ENCODE data around the gene NUP35.

The NUP35 gene, protein sequence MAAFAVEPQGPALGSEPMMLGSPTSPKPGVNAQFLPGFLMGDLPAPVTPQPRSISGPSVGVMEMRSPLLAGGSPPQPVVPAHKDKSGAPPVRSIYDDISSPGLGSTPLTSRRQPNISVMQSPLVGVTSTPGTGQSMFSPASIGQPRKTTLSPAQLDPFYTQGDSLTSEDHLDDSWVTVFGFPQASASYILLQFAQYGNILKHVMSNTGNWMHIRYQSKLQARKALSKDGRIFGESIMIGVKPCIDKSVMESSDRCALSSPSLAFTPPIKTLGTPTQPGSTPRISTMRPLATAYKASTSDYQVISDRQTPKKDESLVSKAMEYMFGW

DNA sequence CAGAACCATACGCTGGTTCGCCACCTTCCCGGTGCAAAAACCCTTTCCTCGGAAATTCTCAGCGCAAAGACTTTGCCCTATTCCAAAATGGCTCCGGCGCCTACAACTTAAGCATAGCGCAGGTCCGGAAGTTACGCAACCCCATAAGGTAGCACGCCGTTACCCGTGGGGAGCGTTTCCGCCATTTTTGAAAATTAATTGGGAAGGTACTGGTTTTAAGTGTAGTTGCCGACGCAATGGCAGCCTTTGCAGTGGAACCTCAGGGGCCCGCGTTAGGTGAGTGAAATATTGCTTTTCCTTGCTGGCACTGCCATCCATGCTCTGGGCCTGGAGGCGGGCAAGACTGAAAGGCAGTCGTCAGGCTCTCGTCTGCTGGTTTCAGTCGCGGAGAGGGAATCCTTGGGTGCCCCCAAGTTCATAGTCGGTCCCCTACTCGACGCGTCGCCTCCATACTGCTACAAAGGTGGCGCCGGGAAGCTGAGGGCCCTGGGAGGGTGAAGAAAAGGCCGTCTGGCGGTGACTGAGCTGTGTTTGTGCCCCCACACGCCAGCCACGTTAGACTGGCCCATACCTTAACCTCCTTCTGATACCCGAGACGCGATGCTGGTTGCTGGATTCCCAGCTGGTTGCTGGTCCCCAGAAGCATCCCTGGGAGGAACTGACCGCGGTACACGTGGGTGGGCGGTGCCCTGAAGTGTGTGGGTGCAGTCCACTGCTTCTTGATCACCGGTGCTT lies at the start of gene NUP35:
TSS of gene NUP35 (plus strand) at position 222 of the 735 bp plus-strand sequence. CDS start at position 237, 15 bp downstream.
- FAIRE-seq = peak; percentile 96

DNA sequence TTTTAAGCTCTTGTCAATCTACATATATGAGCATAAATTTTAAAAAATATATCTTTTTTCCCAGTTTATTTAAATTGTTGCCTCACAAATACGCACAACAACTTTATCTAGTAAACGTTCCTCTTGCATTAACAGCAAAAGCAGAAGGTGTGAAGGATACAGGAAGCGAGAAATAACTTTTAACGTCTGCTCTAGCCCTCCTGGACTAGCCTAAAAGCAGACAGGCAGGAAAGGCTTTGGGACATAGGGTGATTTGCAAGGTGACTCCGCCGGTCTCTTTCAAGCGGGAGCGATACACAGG lies 46.1 kb upstream of the NUP35 start:
- no peak for FAIRE-seq

DNA sequence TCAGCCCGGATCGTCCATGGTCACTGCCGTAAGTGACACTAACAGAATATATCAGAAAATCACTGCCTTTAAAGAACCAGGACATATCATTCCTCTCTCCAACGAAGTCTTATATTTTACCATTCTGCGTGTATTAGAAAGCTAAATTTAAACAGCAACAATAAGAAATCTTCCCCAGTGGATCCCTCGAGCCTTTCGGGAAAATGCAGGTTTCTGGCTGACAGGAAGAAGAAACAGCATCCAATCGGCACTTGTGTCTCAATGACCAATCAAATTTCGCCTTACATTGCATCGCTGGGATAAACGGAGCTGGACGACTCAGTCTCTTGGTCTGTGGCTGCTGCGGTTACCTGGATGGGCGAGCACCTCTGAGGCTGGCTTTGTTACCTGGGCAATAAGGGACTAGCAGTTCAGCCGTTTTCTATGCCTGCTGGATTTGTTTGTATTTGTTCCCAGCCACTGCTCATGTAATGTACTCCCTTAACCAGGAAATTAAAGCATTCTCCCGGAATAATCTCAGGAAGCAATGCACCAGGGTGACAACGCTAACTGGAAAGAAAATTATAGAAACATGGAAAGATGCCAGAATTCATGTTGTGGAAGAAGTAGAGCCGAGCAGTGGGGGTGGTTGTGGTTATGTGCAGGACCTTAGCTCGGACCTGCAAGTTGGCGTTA lies 45.6 kb upstream of the NUP35 start, which contains the start of gene DUSP19:
TSS of gene DUSP19 (plus strand) at position 284 of the 675 bp plus-strand sequence. CDS start at position 471, 187 bp downstream.
- peak; percentile 99 for FAIRE-seq

DNA sequence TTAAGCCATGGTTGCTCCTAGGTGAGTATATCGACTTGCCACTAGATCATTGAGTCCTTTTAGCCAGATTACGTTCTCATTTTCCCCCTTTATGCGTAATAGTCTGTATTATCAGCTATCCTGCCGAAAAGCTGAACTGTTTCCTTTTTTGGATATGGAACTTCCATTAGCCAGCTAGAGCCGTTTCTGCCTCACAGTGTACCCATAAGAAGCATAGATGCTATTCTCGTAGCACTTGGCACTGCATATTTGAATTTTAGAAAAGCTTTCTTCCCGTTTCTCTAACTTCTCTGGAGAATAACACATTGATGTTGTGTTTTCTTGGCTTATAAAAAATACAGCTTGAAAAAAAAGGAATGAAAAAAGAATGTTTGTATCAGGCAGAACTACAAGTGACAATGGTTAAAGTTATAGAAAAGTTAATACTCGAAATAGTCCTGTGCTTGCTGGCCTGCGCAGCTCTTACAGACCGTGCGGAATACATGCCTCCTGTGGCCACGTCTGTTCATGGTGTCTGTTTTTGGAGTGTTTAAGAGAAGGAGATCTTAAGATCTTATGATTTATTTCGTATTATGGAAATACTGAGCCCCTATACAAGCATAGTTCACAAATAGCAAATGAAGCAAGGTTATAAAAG lies 45.0 kb upstream of the NUP35 start:
- FAIRE-seq = no peak

DNA sequence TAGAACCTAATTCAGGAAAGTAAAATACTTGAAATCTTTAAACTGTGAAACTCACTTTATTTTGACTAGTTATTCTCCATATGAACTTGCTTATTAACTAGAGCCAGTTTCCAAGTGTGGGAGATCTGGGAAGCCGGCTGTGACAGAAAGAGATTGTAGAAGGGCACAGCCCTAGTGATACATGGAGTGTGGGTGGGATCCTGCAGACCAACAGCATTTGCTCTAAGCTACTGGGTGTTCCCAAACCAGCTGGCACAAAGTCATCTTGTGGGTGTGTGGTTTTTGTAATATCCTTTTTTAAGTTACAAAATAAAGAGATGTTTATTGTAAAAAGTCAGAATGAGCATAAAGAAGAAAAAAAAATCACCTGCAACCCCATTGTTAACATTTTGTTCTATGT lies 42.3 kb upstream of the NUP35 start:
- FAIRE-seq = no peak

DNA sequence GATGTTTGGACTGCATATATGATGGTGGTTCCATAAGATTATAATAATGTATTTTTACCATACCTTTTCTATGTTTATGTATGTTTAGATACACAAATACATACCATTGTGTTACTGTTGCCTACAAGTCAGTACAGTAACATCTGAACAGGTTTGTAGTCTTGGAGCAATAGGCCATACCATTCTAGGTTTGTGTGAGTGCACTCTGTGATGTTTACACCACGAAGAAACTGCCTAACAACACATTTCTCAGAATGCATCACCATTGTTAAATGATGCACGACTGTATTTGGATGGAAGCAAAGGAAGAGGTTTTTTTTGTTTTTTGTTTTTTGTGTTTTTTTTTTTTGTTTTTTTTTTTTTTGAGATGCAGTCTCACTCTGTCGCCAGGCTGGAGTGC lies 36.2 kb upstream of the NUP35 start:
- FAIRE-seq = no peak

DNA sequence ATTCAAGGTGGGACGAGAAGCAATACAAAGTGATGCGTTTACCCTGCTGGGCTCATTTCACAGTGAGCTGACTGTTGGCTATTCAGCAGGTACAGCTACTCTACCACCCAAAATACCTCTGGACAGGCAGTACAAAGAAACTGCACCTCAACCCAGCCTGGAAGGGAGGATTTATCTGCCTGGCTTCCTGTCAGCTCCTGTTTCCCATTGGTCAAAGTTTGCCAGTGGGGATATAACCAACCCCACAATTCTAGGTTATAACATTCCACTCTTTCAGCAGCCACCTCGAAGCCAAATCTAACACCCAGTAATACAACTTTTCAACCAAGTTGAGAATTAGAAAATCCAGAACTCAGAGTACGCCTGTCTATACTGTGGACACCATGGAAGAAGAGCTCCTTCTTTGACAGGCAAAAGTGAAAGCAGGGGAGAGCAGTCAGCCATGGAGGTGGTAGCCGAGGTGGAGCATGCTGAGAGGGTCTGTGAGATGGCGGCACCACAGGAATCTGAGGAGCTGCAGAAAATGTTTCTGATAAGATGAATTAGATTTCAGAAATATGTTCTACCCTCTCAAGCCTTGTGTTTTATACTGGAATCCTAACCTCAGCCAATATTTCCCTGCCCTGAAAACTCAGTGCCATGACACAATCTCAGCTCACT lies 34.9 kb upstream of the NUP35 start:
- no peak for FAIRE-seq

DNA sequence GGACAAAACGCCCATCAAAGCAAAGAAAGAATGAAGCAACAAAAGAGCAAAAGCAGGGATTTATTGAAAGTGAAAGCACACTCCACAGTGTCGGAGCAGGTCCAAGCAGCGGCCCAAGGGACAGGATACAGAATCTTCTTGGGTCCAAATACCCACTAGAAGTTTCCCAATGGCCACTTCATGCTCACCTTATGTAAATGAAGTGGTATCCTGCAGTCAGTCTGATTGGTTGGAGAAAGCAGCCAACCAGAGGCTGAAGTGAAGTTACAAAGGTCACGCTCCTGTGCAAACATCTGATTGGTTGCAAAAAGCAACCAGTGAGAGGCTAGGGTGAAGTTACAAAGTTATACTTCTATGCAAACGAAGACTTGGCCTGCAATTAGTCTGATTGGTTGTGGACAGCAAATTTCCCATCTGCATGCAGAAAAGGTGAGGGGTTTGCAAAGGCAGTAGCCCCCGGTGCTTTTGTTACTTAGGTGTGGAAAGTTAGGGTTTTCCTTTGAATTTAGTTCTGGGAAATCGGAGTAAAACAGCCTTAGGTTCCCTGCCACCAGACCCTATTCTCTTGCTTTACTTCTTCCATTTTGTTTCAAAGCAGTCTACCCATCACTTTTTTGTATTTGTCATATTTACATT lies 32.8 kb upstream of the NUP35 start:
- FAIRE-seq = no peak

DNA sequence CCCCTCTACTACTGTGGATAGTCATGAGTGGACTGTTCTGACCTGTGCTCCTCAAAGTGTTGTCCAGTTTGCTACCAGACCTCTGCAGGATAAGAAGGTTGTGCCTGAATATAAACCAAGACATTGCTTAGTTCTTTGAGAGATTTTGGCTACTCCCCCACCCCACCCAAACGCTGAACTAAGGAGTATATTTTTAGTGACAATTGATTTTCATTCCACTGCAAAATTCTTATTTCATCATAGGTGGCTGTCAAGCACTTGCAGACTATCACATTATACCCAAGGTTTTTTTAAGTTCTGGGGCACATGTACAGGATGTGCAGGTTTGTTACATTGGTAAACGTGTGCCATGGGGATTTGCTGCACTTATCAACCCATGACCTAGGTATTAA lies 32.3 kb upstream of the NUP35 start:
- no peak for FAIRE-seq

DNA sequence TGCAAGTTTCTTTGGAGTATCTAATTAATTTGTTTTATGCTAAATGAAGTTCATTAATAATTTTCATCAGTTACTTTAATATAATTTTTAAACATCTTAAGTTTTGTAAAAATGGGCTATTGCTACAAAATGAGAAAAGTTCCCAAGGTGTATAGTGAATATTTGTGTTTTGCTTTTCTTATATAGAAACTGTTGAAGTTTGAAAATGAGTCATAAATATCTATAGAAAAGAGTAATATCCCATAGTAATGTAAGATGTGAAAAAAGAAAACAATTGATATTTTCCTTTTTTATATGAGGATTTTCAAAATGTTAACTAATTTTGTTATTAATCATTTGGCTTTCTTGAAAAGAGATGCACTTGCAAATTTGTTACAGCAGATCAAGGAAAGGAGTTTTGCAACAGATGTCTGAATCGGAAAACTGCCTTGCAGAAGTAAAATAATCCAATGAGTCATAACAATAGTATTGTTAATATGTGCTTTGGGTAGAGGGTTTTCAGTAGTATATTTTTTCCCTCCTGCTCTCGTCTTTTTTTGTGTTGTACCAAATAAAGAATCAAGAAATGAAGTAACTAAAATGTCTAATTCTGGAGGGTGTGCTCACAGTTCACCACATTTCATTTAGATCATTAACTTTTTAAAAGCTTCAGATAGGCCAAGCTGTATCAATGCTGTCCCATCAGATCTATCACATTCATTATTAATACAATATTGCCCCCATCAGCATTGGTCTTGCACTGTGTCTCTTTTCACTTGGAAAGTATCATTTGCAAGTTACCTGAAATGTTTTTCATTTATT lies 30.2 kb upstream of the NUP35 start:
- FAIRE-seq = no peak

DNA sequence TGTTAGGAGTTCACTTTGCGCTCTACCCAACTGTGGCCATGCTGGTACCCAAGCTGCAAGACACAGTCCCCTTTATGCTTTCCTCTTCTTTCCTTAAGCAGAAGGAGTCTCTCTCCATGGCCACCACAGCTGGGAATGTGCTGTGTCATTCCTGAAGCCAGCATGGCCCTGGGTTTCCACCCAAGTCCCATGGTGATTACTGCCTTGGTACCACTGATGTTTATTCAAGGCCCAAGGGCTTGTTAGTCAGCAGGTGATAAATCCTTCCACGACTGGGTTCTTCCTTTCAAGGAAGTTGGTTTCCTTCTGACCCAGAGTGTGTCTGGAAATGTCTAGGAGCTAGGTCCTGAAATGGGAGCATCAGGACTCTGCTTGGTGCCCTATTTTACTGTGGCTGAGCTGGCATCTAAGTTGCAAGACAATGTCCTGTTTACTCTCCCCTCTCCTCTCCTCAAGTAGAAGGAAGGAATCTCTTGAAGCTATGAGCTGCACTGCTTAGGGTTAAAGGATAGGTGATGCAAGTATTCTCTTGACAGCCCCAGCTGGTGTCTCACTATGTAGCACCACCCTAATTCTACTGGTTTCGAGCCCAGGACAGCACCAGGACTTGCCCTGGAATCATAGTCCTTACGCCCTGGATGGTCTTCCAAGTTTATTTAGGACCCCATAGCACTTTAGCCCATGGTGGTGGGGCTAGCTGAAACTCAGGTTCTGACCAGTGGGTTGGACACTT lies 18.7 kb upstream of the NUP35 start:
- no peak for FAIRE-seq

DNA sequence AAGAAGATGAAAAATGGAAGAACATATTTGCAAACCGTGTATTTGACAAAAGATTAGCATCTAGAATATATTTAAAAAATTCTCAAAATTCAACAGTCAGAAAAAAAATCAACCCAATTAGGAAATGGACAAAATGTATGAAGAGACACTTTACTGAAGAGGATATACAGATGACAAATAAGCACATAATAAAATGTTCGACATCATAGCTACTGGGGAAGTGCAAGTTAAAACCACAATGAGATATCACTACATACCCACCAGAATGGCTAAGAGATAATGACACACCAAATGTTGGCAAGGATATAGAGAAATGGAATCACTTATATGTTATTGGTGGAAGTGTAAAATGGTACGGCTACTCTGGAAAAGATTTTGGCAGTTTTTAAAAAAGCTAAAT lies 11.7 kb upstream of the NUP35 start:
- FAIRE-seq = no peak

DNA sequence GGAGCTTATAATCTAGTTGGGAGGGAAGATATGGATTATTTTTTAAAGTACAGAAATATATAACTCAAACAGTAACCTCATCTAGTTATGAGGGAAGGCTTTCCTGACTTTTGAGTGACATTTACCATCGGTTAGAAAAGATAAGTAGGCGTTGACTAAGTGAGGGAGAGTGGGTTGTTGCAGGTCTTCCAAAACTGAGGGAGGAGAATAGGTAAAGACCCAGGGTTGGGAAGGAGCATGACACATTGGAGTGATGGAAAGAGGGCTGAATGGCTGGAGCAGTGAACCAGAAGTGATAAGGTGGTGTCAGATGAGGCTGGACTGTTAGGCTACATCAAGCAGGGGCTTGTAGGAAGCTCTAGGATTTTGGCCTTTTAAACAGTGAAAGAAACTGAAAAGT lies 10.6 kb upstream of the NUP35 start:
- FAIRE-seq = no peak

DNA sequence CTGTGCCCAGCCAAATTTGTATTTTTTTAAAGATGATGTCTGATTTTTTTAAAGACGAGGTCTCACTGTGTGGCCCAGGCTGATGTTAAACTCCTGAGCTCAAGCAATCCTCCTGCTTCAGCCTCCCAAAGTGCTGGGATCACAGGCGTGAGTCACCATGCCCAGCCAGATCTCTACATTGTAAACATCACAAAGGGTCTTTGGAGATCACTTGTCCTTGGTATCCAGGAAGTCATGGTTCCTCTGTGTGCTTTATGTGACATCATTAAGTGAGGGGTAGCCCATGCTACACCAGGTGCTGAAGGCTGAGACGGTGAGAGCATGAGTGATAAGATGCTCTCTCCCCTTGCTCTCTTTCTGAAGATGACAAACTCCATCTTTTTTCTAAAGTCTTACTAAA lies 7.0 kb upstream of the NUP35 start:
- no peak for FAIRE-seq

DNA sequence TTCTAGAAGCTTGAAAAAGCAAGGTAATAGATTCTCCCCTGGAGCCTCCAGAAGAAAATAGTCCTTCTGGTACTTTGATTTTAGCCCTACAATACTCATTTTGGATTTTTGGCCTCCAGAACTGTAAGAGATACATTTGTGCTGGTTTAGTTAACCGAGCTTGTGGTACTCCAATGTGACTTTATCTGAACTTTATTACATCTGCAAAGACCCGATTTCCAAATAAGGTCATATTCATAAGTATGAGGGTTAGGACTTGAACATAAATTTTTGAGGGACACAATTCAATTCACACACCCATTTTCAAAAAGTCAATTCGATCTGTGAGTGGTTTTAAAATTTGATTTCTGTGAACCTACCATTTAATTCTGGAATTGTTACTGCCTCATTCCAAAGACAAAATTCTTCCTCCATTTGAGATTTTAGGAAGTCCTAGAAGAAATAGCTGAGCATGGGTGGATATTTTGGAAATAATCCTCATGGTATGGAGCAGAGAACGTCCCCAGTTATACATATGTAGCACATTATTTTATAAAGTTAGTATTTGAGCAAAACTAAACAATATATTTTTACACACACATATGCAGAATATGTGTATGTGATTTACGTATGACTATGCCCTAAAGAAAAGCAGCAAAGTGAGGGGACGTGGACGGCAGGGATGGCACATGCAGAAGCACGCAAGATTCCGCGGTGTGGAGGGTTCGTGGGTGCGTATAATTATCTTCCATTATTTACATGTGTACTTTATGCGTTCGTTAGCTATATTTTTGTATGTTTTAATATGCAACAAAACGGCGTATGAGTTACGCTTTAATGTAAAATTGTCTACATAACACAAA lies 905 bp upstream of the NUP35 start:
- no peak for FAIRE-seq

DNA sequence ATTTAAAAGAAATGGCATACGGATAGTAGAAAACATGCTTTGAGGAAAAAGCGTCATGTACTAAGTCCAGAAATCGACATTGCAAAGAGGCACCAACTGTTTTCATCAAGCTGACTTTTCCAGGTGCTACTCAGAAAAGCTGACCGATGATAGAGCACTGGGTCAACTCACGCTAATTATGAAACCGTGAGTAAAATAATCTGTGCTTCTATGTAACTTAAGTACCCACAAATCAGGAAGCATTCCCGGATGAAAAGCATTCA lies 353 bp upstream of the NUP35 start:
- no peak for FAIRE-seq

DNA sequence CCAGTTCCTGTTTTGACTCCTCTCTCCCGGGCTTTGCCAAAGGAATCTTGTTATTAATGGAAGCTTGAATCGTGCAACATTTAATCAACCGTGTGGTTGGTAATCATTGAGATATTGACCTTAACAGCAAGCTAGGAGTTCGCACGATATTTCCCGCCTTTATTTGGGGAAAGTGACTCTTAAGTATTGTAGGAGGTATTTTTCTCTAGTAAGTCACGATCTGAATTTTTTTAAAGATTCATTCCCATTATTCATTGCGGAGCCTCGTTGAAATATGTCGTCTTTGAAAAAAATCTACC lies 663 bp downstream of the NUP35 start:
- no peak for FAIRE-seq

DNA sequence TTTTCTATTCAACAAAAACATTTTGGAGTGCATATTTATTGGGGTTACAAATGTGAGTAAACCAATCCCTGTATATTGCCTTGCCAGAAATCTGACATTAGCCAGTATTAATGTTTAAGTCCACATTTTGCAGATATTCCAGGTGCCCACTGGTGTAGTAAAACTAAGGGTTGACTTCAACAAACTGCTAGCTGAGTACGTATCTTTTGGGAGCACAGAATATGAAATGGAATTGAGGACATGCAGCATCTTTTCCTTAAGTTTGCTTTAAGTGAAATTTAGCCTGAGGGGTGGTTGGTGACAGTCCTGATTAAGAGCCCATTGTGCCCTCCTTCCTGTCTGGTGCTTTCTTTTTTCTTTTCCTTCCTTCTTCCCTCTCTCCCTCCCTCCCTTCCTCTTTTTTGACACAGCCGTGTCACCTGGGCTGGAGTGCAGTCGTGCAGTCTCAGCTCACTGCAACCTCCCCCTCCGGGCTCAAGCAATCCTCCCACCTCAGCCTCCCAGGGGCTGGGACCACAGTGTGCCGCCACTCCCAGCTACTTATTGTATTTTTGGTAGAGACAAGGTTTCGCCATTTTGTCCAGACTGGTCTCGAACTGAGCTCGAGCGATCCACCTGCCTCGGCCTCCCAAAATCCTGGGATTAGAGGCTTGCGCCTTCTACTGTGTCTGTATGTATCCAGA lies 1.6 kb downstream of the NUP35 start:
- FAIRE-seq = no peak

DNA sequence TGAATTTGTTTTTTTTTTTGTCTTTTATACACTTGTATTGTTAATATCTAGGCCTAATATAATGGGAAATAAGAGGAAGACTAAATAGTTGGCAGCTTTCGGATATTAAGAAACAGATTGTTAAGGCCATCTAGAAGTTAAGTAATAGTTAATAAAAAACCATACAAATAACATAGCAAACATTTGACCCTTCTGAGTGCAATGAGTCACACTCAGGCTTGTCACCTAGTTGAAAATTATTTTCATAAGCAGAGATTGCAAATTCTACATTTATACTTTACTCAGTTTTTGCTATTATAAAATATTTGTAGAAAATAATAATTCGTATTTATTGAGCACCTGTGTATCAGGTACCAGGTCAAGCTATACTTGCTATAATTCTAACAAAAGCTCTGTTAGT lies 2.4 kb downstream of the NUP35 start:
- peak; percentile 78 for FAIRE-seq

DNA sequence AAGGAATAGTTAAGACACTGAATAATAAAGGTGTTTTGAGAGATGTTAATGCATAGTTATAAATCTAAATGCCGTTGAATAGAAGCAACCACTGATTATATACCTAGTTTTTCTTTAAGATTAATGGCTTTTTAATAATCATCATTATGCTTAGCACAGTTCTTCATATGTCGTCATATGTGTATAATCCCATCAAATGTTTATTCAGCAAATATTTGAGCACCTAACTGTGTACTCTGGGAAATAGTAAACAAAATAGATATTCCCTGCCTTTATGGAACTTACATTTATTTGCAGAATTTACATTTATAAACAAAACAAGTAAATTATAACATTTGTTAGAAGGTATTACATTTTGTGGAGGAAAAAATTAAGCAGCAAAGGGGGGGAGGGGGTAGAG lies 9.8 kb downstream of the NUP35 start:
- FAIRE-seq = no peak
